GM19240 (cell line): ENCODE measurements around the gene ZNF385C.

Source experiments
- DNase-seq: peaks from one replicate; pipeline ENCODE4 v3.0.0; 2011; ENCODE audit warnings: low spot score; ENCODE audit not compliant: insufficient read length

ZNF385C gene

GRCh38 chr17:42107597-42108576 lies 9.6 kb upstream of the ZNF385C start:
- DNase-seq = peak; percentile 93

GRCh38 chr17:42107124-42107523 lies 8.9 kb upstream of the ZNF385C start:
- DNase-seq = no peak

GRCh38 chr17:42106009-42106408 lies 7.7 kb upstream of the ZNF385C start:
- DNase-seq = no peak

GRCh38 chr17:42104264-42104663 lies 6.0 kb upstream of the ZNF385C start:
- no peak for DNase-seq

GRCh38 chr17:42103221-42103954 lies 5.1 kb upstream of the ZNF385C start:
- DNase-seq = no peak

GRCh38 chr17:42101513-42102292 lies 3.4 kb upstream of the ZNF385C start:
- DNase-seq = peak; percentile 83

GRCh38 chr17:42098730-42099399 lies 592 bp upstream of the ZNF385C start:
- no peak for DNase-seq

- DNase-seq = no peak
Measured at GRCh38 chr17:42096360-42097111, 1.7 kb downstream of the ZNF385C start.

GRCh38 chr17:42094375-42095069 lies 3.8 kb downstream of the ZNF385C start:
- DNase-seq = no peak

GRCh38 chr17:42092939-42093338 lies 5.3 kb downstream of the ZNF385C start:
- no peak for DNase-seq

- no peak for DNase-seq
Measured at GRCh38 chr17:42090964-42091790, 7.1 kb downstream of the ZNF385C start.

GRCh38 chr17:42088736-42089135 lies 9.5 kb downstream of the ZNF385C start:
- no peak for DNase-seq

- DNase-seq = no peak
Measured at GRCh38 chr17:42087736-42088705, 10.3 kb downstream of the ZNF385C start.

- DNase-seq = no peak
Measured at GRCh38 chr17:42087042-42087701, 11.1 kb downstream of the ZNF385C start.

- DNase-seq = no peak
Measured at GRCh38 chr17:42081516-42082129, 16.6 kb downstream of the ZNF385C start.

GRCh38 chr17:42079541-42079940 lies 18.7 kb downstream of the ZNF385C start:
- no peak for DNase-seq
